HCT116 (cell line): ENCODE measurements around the gene SERPINB5. TPM values are rescaled to one million over a fixed set of nuclear protein-coding genes. Genes with fewer than 3 reads are reported as not detected.

Source experiments
- ATAC-seq: fragments of 200-7000 bp; cut with Tn5 transposase; 2 replicates; pipeline ENCODE4 v1.9.1; 2020; ENCODE audit warnings: mild to moderate bottlenecking, moderate library complexity
- BruUV-seq: library from RNA; stranded (reverse); fragments of 400-500 nt; replicated peaks from 2 replicates; lab custom pipeline; 2021; lab: Mats Ljungman, UMichigan
- CTCF ChIA-PET: fragments of 300-600 bp; sonication (Branson Sonifier 250); formaldehyde crosslinking; loops from one replicate; lab custom pipeline; 2021; ENCODE audit warnings: antibody characterized with exemption; lab: Charles Lee
- POLR2A ChIA-PET: fragments of 300-600, 350-600 bp; sonication (Branson Sonifier 250); formaldehyde crosslinking; loops from one replicate; lab custom pipeline; 2021; ENCODE audit warnings: antibody characterized with exemption; lab: Charles Lee
- RAD21 ChIA-PET, 2 experiments: fragments of 300-600 bp; sonication (Branson Sonifier 250); formaldehyde crosslinking; loops; one replicate each; lab custom pipeline; 2023; ENCODE audit warnings: low total read pairs in 2 of 2; ENCODE audit not compliant: uncharacterized antibody in 2 of 2, unreplicated experiment in 2 of 2, low non-redundant PET in 1 of 2; lab: Charles Lee
- DNase-seq: peaks from one replicate; pipeline ENCODE4 v3.0.0-alpha.2; 2010; ENCODE audit warnings: low read depth, low spot score
- H2AFZ ChIP-seq: fragments of 200-600 bp; shearing (Covaris generic), sonication (generic); 2 replicates; pipeline ENCODE4 v1.6.1; 2017; ENCODE audit warnings: low read depth, mixed run types, mixed read lengths, antibody characterized with exemption, low read length; ENCODE audit not compliant: poor library complexity, severe bottlenecking
- H3K27ac ChIP-seq: 2 replicates; pipeline ENCODE4 v1.5.1; 2012; ENCODE audit warnings: low read depth, low read length
- H3K27me3 ChIP-seq: fragments of 200-600 bp; sonication (generic); 2 replicates; pipeline ENCODE4 v1.6.1; 2016; ENCODE audit warnings: mixed run types, low read length, mixed read lengths; ENCODE audit not compliant: insufficient read depth
- H3K36me3 ChIP-seq, 2 experiments: fragments of 200-500 bp in 1 of 2; fragments of 200-600 bp in 1 of 2; sonication (Bioruptor generic) in 1 of 2; sonication (generic) in 1 of 2; 2 replicates each; pipeline versions ENCODE4 v1.5.1 to v1.6.1; 2014 to 2016; ENCODE audit warnings: low read length in 2 of 2, inconsistent platforms in 1 of 2, mixed read lengths in 1 of 2, mixed run types in 1 of 2; ENCODE audit not compliant: insufficient read depth in 2 of 2, control insufficient read depth in 1 of 2
- H3K4me1 ChIP-seq, 2 experiments: fragments of 200-600 bp in 1 of 2; sonication (generic) in 1 of 2; 2 replicates each; pipeline versions ENCODE4 v1.5.1 to v1.6.1; 2012 to 2017; ENCODE audit warnings: low read length in 2 of 2, inconsistent platforms in 1 of 2, mild to moderate bottlenecking in 1 of 2, mixed read lengths in 1 of 2, mixed run types in 1 of 2, moderate library complexity in 1 of 2; ENCODE audit not compliant: insufficient read depth in 2 of 2, control insufficient read depth in 1 of 2
- H3K4me2 ChIP-seq: fragments of 200-600 bp; sonication (generic); 2 replicates; pipeline ENCODE4 v1.6.1; 2017; ENCODE audit warnings: mixed run types, low read length, mixed read lengths
- H3K4me3 ChIP-seq, 2 experiments: fragments of 200-600 bp in 1 of 2; sonication (generic) in 1 of 2; replicated peaks in 1 of 2; 2 replicates each; pipeline ENCODE4 v1.5.1; 2011 to 2016; ENCODE audit warnings: low read length in 2 of 2, control low read depth in 1 of 2, low read depth in 1 of 2, mild to moderate bottlenecking in 1 of 2, mixed read lengths in 1 of 2, mixed run types in 1 of 2
- H3K79me2 ChIP-seq: fragments of 200-600 bp; sonication (generic); 2 replicates; pipeline ENCODE4 v1.6.1; 2017; ENCODE audit warnings: mild to moderate bottlenecking, mixed run types, low read length, moderate library complexity, mixed read lengths; ENCODE audit not compliant: insufficient read depth
- H3K9ac ChIP-seq: fragments of 200-600 bp; sonication (generic); 2 replicates; pipeline ENCODE4 v1.6.1; 2016; ENCODE audit warnings: low read length, mixed read lengths
- H3K9me2 ChIP-seq: fragments of 200-600 bp; sonication (generic), shearing (Covaris generic); 2 replicates; pipeline ENCODE4 v1.6.1; 2017; ENCODE audit warnings: mixed run types, mild to moderate bottlenecking, moderate library complexity; ENCODE audit not compliant: insufficient read depth
- H3K9me3 ChIP-seq, 2 experiments: fragments of 200-500 bp in 1 of 2; fragments of 200-600 bp in 1 of 2; sonication (Bioruptor generic) in 1 of 2; sonication (generic) in 1 of 2; 2 replicates each; pipeline ENCODE4 v1.6.1; 2014 to 2017; ENCODE audit warnings: low read length in 2 of 2, mixed read lengths in 2 of 2, inconsistent platforms in 1 of 2, low read depth in 1 of 2, mild to moderate bottlenecking in 1 of 2, mixed run types in 1 of 2, moderate library complexity in 1 of 2; ENCODE audit not compliant: control insufficient read depth in 1 of 2, insufficient read depth in 1 of 2
- H4K20me1 ChIP-seq: fragments of 200-600 bp; sonication (generic), shearing (Covaris generic); 2 replicates; pipeline ENCODE4 v1.6.1; 2017; ENCODE audit warnings: mixed run types, mild to moderate bottlenecking, moderate library complexity; ENCODE audit not compliant: insufficient read depth
- CBX3 ChIP-seq: IDR thresholded peaks from 2 replicates; pipeline ENCODE4 v1.6.1; 2012; ENCODE audit warnings: low read depth
- CEBPB ChIP-seq: IDR thresholded peaks from 2 replicates; pipeline ENCODE4 v1.6.1; 2012; ENCODE audit warnings: low read depth
- EZH2phosphoT487 ChIP-seq: fragments of 200-600 bp; IDR thresholded peaks from 2 replicates; pipeline ENCODE4 v1.6.1; 2018; ENCODE audit warnings: antibody characterized with exemption, borderline replicate concordance
- POLR2A ChIP-seq: IDR thresholded peaks from 2 replicates; pipeline ENCODE4 v1.7.0; 2011; ENCODE audit warnings: borderline replicate concordance; ENCODE audit not compliant: insufficient read depth, insufficient read length; ENCODE audit errors: extremely low read depth
- POLR2AphosphoS5 ChIP-seq: IDR thresholded peaks from 2 replicates; pipeline ENCODE4 v1.6.1; 2011; ENCODE audit warnings: mild to moderate bottlenecking, low read depth, low read length, moderate library complexity
- RAD21 ChIP-seq: IDR thresholded peaks from 2 replicates; pipeline ENCODE4 v1.6.1; 2012; ENCODE audit warnings: low read depth, mild to moderate bottlenecking
- SIN3A ChIP-seq: IDR thresholded peaks from 2 replicates; pipeline ENCODE4 v1.6.1; 2012; ENCODE audit warnings: low read depth
- SP1 ChIP-seq: IDR thresholded peaks from 2 replicates; pipeline ENCODE4 v1.6.1; 2012; ENCODE audit warnings: low read depth
- ZFX ChIP-seq: fragments of 450-650 bp; IDR thresholded peaks from 2 replicates; pipeline ENCODE4 v1.6.1; 2017
- intact Hi-C: fragments of 100-400 bp; cut with micrococcal nuclease; formaldehyde crosslinking; loops from 2 replicates; pipeline ENCODE4 v1.10.0; 2022
- total RNA-seq: library from RNA; stranded (reverse); gene quantifications from one replicate; pipeline ENCODE4 v1.2.1, GENCODE V29; 2021; ENCODE audit not compliant: unreplicated experiment
- TF ChIP-seq, protein P1 (sequence below): IDR thresholded peaks from 2 replicates; pipeline ENCODE4 v1.6.1; 2012
- TF ChIP-seq, protein P2 (sequence below), 3 experiments: fragments of 200-600 bp in 1 of 3; sonication (generic) in 1 of 3; IDR thresholded peaks in 2 of 3; conservative IDR thresholded peaks in 1 of 3; 2 replicates each; pipeline ENCODE4 v1.5.1; 2012 to 2017; ENCODE audit warnings: low read depth in 2 of 3, low read length in 2 of 3, antibody characterized with exemption in 1 of 3, borderline replicate concordance in 1 of 3, control low read depth in 1 of 3, mild to moderate bottlenecking in 1 of 3, mixed read lengths in 1 of 3, mixed run types in 1 of 3, moderate library complexity in 1 of 3; ENCODE audit not compliant: insufficient read depth in 1 of 3
- TF ChIP-seq, protein P3 (sequence below): IDR thresholded peaks from 2 replicates; pipeline ENCODE4 v1.6.1; 2012; ENCODE audit warnings: low read depth

The SERPINB5 gene
- total RNA-seq, 1 experiment from 2014 or later, result 19.5 TPM

GRCh38 chr18:63515801-63516200 lies 39.0 kb downstream of the SERPINB5 start:
- intact Hi-C loops, result no loop called here
- RAD21 ChIA-PET, result no interaction called here

More at GRCh38 chr18:63515801-63516200, 39.0 kb downstream of the SERPINB5 start:
- Histone ChIP-seq H3K79me2 (no peaks in the 10 kb centered on the region), H3K4me2 (no peak overlapping the region), H3K36me3 (no peaks in the 10 kb centered on the region), H3K27me3 (no peaks in the 10 kb centered on the region), H3K9me3 (no peaks in the 10 kb centered on the region), H3K27ac (no peak overlapping the region), H3K9me2 (no peaks in the 10 kb centered on the region), H4K20me1 (no peaks in the 10 kb centered on the region), H3K4me3 (no peak overlapping the region), H3K4me1 (no peaks in the 10 kb centered on the region), H3K9ac (no peak overlapping the region), H2AFZ (no peak overlapping the region)
- no peak for DNase-seq
- ChIA-PET POLR2A (interaction anchor here (0.9 kb wide), 1 partner anchor 8 kb away, joined by 4 read pairs; no protein-coding TSS in a partner anchor), CTCF (interaction anchor here (1.6 to 6.1 kb wide), 5 partner anchors 9 to 420 kb away, joined by 6 to 104 read pairs (median 32); no protein-coding TSS in a partner anchor)
- no peak for TF ChIP-seq CBX3
- TF ChIP-seq SIN3A, result no peak
- TF ChIP-seq SP1, result no peak
- TF ChIP-seq POLR2AphosphoS5, result no peak
- TF ChIP-seq, protein P1, sequence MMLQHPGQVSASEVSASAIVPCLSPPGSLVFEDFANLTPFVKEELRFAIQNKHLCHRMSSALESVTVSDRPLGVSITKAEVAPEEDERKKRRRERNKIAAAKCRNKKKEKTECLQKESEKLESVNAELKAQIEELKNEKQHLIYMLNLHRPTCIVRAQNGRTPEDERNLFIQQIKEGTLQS, result no peak
- TF ChIP-seq, protein P2, sequence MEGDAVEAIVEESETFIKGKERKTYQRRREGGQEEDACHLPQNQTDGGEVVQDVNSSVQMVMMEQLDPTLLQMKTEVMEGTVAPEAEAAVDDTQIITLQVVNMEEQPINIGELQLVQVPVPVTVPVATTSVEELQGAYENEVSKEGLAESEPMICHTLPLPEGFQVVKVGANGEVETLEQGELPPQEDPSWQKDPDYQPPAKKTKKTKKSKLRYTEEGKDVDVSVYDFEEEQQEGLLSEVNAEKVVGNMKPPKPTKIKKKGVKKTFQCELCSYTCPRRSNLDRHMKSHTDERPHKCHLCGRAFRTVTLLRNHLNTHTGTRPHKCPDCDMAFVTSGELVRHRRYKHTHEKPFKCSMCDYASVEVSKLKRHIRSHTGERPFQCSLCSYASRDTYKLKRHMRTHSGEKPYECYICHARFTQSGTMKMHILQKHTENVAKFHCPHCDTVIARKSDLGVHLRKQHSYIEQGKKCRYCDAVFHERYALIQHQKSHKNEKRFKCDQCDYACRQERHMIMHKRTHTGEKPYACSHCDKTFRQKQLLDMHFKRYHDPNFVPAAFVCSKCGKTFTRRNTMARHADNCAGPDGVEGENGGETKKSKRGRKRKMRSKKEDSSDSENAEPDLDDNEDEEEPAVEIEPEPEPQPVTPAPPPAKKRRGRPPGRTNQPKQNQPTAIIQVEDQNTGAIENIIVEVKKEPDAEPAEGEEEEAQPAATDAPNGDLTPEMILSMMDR (IDR thresholded peaks at IDR 0.05 in 2 of 3, conservative IDR thresholded peaks at IDR 0.05 in 1 of 3; ENCODE audit: borderline replicate concordance in 1 of 3, insufficient read depth in 1 of 3, low read depth in 2 of 3, low read length in 2 of 3), result no peak
- TF ChIP-seq EZH2phosphoT487, result no peak
- no peak for TF ChIP-seq ZFX
- TF ChIP-seq, protein P3, sequence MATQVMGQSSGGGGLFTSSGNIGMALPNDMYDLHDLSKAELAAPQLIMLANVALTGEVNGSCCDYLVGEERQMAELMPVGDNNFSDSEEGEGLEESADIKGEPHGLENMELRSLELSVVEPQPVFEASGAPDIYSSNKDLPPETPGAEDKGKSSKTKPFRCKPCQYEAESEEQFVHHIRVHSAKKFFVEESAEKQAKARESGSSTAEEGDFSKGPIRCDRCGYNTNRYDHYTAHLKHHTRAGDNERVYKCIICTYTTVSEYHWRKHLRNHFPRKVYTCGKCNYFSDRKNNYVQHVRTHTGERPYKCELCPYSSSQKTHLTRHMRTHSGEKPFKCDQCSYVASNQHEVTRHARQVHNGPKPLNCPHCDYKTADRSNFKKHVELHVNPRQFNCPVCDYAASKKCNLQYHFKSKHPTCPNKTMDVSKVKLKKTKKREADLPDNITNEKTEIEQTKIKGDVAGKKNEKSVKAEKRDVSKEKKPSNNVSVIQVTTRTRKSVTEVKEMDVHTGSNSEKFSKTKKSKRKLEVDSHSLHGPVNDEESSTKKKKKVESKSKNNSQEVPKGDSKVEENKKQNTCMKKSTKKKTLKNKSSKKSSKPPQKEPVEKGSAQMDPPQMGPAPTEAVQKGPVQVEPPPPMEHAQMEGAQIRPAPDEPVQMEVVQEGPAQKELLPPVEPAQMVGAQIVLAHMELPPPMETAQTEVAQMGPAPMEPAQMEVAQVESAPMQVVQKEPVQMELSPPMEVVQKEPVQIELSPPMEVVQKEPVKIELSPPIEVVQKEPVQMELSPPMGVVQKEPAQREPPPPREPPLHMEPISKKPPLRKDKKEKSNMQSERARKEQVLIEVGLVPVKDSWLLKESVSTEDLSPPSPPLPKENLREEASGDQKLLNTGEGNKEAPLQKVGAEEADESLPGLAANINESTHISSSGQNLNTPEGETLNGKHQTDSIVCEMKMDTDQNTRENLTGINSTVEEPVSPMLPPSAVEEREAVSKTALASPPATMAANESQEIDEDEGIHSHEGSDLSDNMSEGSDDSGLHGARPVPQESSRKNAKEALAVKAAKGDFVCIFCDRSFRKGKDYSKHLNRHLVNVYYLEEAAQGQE, result no peak
- no peak for TF ChIP-seq CEBPB
- no peak for TF ChIP-seq POLR2A
- no peak for TF ChIP-seq RAD21
- no peak for ATAC-seq
- no TSS peak for BruUV-seq
